HT-29 (cell line): ENCODE measurements around the gene PLA2R1. TPM values are rescaled to one million over a fixed set of nuclear protein-coding genes. Genes with fewer than 3 reads are reported as not detected.
"Not testable (repeated sequence)": the region's sequence is repeated elsewhere in the genome, so short reads cannot be mapped to it uniquely, and the experiment has no call there.

Experiments used
- DNase-seq: peaks from one replicate; pipeline ENCODE4 v3.0.0-alpha.2; 2015; ENCODE audit warnings: low spot score
- total RNA-seq: library from RNA; depleted of rRNA; stranded (reverse); fragments of >200 nt; shearing (Covaris generic); gene quantifications from 2 replicates; pipeline ENCODE4 v1.2.3, GENCODE V29; 2014

Gene PLA2R1
- total RNA-seq, 1 experiment from 2014 or later, result 12.2 TPM

DNA sequence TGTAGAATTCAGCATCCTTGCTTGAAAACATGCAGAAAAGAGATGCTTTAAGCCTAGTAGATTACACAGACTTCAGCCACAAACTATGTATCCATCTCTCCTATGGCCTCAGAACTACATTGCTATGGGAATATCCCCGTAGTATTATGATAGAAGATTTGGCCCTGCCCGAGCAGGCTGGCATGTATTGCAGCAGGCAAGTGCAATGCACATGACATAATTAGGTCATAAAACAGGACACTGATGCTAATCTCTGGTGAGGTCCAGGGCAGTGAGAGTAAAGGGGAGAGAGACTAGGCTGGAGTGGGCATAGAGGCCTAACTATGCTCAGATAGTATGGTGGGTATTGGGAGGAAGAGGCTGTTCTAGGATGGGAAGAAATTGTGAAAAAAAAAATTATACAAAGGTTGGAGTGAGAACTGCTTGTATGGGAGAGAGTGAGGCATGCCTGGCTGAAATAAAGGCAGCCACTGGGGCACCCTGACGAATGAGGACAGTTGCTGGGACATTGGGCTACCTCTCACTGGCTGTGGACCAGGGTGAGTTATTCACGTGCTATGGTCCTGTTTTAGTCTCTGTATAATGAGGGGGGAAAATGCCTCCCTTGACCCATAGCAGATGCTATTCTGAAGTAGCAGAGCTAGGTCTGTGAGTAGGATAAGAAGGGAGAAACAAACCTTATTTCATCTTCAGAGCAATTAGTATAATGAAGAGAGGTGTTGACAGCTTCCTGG lies 1.6 kb upstream of the PLA2R1 start:
- peak; percentile 46 for DNase-seq

DNA sequence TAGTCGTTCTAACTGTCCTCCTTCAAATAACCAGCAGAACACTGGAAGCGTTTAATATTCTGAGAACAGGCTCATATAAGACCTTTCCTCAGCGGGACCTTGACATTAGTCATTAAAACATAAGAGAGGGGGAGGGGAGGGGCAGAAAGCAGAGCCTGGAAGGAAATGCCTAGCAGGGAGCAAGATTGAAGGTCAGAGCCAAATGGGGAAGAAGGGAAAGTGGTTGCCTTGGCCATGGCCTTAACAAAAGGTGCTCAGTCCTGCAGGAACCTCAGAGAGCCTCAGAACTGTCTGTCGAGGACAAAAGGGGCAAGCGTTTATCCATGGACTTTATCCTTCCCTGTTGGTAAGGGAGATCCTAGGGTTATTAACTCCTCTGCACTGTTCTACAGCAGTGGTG lies 856 bp upstream of the PLA2R1 start:
- DNase-seq, result peak; percentile 53

DNA sequence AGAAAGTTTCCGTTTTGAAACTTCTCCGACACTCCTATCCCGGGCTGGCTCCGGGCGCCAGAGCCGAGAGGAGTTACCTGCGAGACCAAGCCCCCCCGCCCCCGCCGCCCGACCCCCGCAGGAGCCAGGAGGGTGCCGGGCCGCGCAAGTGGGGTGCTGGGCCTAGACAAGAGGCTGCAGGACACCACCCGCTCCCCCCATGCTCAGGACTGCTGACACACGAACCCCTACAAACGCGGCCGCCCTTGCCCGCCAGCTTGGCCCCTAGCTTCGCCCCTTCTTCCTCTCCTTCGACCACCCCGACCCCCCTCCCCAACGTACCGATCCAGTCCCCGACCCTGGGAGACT lies 497 bp downstream of the PLA2R1 start:
- no peak for DNase-seq

GRCh38 chr2:160061533-160061932 lies 882 bp downstream of the PLA2R1 start:
- DNase-seq, result no peak

DNA sequence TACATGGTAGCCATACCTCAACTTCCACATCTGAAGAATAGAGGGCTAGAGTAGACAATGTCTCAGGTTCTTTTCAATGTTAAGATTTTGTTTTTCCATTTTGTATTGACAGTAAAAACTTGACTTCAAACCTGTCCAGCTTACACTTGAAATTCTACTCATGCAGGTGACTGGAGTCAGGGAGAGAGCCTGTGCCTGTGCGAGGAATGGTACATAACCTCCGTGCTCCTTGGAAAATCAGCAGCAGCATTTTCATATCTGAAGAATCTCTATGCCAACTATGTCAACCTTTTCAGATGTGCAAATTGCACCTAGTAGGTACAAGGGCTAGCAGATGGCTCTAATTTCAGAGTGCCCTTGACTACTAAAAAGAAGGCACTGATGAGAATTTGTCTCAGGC lies 2.1 kb downstream of the PLA2R1 start:
- DNase-seq, result no peak

- DNase-seq, result no peak
Observed at GRCh38 chr2:160057356-160057755, 5.1 kb downstream of the PLA2R1 start.

DNA sequence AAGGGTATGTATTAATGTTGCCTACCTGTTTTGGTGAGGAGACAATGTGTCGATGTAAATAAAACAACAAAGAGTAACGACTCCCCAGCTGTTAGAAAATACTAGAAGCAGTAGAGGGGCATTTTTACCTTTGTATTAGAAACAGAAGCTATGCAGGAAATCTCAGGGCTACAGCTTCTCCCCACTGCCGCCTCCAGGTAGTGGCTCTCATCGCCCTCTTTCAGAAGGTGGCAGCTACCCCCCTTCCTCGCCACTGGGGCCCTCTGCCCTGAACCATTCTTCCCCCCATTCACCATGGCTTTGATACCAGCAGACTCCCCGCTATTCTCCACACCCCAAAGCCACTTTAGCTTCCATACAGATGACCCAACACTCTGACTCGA lies 6.7 kb downstream of the PLA2R1 start:
- no peak for DNase-seq

- no peak for DNase-seq
Observed at GRCh38 chr2:160054984-160055725, 7.3 kb downstream of the PLA2R1 start.

GRCh38 chr2:160053946-160054345 lies 8.5 kb downstream of the PLA2R1 start:
- DNase-seq, result no peak

- no peak for DNase-seq
Observed at GRCh38 chr2:160052531-160052930, 9.9 kb downstream of the PLA2R1 start.

DNA sequence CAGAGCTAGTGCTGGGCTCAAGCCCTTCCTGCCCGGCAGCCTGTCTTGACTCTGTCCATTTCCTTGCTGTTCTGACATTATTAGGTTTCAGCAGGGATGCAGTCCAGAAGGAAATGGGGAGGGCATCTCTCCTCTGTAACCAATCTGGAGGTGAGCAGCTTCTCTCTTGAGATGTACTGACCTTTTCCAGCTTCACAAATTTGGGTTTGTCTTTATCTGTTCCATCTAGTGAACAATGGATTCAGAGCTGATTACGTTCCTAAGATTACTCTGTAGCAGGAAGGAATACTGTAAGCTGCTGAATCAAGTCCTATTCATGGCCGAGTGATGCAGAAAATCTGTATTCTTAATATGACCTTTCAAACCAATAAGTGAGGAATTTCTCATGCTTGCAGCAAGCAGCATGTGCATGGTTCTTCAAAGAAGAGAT lies 11.0 kb downstream of the PLA2R1 start:
- no peak for DNase-seq

DNA sequence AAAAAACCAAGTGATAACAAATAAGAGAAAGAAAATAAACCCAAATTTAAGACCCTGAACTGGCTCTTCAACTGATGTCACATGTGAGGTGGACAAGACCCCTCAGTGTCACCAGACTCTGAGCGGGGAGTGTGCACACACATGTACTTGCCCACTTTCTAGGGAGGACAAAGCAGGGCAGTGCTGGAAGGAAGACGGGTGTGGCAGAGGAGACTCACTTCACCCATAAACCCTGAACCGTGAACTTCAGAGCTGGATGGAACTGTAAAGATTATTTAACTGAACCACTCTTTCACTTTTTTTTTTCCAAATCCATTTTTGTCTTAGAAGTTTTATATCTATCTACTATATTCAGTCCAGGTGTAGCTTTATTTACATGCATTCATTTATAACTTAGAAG lies 12.3 kb downstream of the PLA2R1 start:
- no peak for DNase-seq

DNA sequence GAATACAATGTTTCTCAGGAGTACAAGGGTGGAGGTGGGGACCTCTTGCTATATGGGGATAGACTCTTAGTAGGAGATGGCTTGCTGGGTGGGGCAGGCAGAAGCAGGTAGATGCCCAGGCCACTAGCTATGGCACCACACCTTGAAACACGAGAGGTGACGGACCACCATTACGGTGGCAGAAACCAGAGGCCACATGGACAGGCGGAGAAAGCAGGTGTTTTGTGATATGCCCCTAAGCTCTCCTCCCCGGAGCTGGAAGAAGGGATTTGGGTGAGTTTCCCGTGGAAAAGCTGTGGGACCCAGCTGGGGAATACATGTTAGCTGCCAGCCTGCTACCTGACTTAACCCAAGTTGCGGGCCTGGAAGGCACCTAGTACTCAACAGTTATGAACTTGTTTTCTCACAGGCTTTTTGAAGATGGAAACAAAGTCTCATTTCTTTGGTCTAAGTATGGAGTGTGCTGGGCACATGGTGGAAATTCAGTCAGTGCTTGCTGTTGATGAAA lies 16.7 kb downstream of the PLA2R1 start:
- DNase-seq, result no peak

GRCh38 chr2:160044728-160045127 lies 17.7 kb downstream of the PLA2R1 start:
- no peak for DNase-seq

DNA sequence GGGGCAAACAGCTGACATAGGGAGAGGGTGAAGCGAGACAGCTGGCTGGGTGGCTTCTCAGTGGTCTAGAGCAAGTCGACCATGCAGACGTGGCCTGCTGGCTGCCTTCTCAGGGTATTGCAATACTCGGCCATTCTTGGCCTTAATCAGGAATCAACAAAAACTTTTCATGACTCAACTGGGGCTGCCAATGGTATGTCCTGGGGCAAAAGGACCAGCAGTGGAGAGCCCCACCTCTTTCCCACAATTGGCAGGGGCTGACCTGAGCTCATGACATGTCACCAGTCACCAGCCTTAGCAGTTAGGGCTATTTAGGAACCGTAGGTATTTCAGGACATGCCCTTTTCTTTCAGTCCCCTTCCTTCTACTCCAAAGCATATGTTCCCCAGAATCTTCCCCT lies 19.1 kb downstream of the PLA2R1 start:
- DNase-seq, result no peak

DNA sequence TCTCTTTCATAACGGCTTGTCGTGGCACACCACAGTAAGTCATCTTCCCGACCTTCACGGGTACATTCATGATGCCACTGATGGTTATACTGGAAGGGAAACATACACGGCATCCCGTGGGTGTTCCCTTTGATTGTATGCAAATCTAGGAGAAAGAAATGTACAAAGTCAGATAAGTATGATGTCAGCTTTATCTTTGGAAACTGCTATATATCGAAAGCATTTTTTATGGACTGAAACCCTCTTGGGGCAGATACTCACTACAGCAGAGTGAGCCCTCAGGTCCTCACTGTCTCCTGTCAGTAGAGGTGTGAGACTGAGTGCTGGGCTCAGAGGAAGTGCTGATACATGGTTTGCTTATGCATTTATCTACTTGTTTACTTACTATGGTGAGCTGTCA lies 20.4 kb downstream of the PLA2R1 start:
- DNase-seq, result no peak

GRCh38 chr2:160041091-160041490 lies 21.3 kb downstream of the PLA2R1 start:
- no peak for DNase-seq

DNA sequence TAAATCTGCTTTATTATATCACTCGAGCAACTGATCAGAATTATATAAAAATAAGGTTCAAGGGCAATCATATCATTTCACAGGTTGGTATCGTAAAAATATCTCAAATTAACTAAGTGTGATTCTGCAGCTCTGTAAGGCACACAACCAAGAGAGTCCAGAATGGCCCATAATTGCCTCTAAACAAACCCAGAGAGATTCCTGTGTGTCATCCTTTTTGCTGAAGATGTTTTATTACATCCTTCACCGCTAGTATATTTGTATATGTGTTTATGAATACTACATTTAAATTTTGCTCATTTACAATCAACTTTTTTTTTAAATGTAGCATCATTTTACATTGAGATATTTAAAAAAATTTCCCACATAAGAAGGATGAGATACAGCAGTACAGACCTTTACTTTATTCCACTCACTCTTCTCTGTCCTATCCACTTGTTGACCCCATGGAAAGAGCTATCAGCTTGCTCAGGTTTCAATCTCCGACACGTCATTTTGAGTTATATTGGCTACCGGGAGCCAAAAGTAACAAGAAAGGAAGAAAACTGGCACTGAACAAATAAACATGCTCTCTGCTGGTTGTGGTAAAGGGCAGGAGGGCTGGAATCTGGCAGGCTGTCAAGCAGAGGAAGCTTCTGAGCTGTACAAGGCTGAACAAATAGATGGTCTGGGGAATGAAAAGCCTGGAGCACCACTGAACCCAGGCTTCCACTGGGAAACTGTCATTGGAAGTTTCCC lies 23.1 kb downstream of the PLA2R1 start:
- DNase-seq, result no peak

DNA sequence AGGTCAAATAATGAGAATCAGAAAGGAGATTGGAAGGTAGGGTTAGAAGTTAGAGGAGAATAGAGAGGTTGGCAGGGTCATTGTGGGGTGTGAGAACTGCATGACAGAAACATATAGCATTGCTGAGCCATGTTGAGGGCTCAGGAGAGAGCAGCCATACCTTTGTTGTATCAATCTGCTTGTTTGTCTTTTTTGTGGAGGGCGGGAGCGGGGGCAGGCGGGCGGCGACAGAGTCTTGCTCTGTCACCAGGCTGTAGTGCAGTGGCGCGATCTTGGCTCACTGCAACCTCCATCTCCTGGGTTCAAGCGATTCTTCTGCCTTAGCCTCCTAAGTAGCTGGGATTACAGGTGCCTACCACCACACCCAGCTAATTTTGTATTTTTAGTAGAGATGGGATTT lies 23.8 kb downstream of the PLA2R1 start:
- not testable (repeated sequence) for DNase-seq

DNA sequence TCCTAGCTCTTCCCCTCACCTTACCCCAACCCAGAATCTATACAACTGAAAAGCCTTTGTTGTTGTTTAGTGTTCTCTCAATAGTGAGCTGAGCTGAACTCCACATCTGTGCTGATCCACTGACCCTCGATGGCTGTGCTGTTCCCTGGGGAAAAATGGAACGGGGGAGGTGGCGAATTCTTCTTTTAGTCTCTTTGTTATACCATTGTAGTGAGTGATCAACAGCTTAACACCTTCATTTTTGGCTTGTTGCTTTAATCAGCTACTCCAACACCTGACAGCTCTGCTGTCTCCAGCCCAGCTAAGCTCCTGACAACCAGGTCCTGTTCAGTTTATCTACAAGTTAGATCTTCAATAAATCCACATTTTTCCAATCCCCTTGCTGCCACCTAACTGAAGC lies 25.7 kb downstream of the PLA2R1 start:
- no peak for DNase-seq

- DNase-seq, result no peak
Observed at GRCh38 chr2:160035125-160035524, 27.3 kb downstream of the PLA2R1 start.

DNA sequence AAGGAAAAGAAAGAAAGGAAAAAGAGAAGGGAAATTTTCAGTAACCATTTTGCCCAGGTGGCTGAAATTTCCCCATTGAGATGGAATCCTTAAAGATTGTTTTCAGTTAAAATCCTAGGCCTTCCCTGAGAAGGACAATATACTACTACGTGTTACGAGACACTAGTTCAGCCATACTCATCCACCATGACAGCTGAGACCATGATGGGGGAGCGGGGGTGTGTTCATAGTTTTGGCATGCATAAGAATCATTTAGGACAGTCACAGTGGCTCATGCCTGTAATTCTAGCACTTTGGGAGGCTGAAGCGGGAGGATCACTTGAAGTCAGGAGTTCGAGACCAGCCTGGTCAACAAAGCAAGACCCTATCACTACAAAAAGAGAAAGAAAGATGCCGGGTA lies 28.0 kb downstream of the PLA2R1 start:
- DNase-seq, result no peak
